GM12878 (cell line): ENCODE results near the gene TMTC1. TPM values are rescaled to one million over a fixed set of nuclear protein-coding genes. Genes with fewer than 3 reads are reported as not detected.

ENCODE experiments used
- ATAC-seq: fragments of 200-7000 bp; cut with Tn5 transposase; 3 replicates; pipeline ENCODE4 v1.9.1; 2020; ENCODE audit warnings: mild to moderate bottlenecking, moderate library complexity
- BruUV-seq: library from RNA; stranded (reverse); fragments of 400-500 nt; replicated peaks from 2 replicates; lab custom pipeline; 2021; lab: Mats Ljungman, UMichigan
- CTCF ChIA-PET: fragments of 300-600 bp; sonication (Branson Sonifier 250); formaldehyde crosslinking; extraction: SDS; loops from one replicate; lab custom pipeline; 2021; ENCODE audit warnings: inconsistent platforms; lab: Yijun Ruan, JAX
- POLR2A ChIA-PET: fragments of 350-600 bp; formaldehyde crosslinking; extraction: SDS; loops from one replicate; lab custom pipeline; 2021; ENCODE audit warnings: inconsistent platforms; lab: Charles Lee
- RAD21 ChIA-PET: fragments of 300-600 bp; sonication (Branson Sonifier 250); formaldehyde crosslinking; loops from one replicate; lab custom pipeline; 2023; ENCODE audit warnings: antibody characterized with exemption; ENCODE audit not compliant: unreplicated experiment; lab: Charles Lee
- SMC1A ChIA-PET: fragments of 300-600 bp; sonication (Branson Sonifier 250); formaldehyde crosslinking; loops from one replicate; lab custom pipeline; 2023; ENCODE audit not compliant: unreplicated experiment, uncharacterized antibody; lab: Charles Lee
- DNase-seq: peaks from one replicate; pipeline ENCODE4 v3.0.0-alpha.2; 2011; ENCODE audit warnings: low read depth, low spot score
- FAIRE-seq: peaks from 3 replicates; lab custom pipeline; 2011; peaks lifted over from hg19 to GRCh38; lab: Jason Lieb, UNC
- H2AFZ ChIP-seq: 2 replicates; pipeline ENCODE4 v1.6.0; 2011; ENCODE audit warnings: low read depth, low read length, control low read depth; ENCODE audit not compliant: control insufficient read depth
- H3K27ac ChIP-seq: 2 replicates; pipeline ENCODE4 v1.5.1; 2011; ENCODE audit warnings: control low read depth; ENCODE audit not compliant: control insufficient read depth, insufficient read depth
- H3K27me3 ChIP-seq, 2 experiments: replicated peaks in 1 of 2; 2 replicates each; pipeline versions ENCODE4 v1.6.0 to v1.6.1; 2011; ENCODE audit warnings: low read length in 1 of 2; ENCODE audit not compliant: control insufficient read depth in 2 of 2, insufficient read depth in 2 of 2
- H3K36me3 ChIP-seq, 2 experiments: 2 replicates each; pipeline ENCODE4 v1.5.1; 2011; ENCODE audit warnings: low read length in 1 of 2; ENCODE audit not compliant: control insufficient read depth in 2 of 2, insufficient read depth in 2 of 2
- H3K4me1 ChIP-seq: 2 replicates; pipeline ENCODE4 v1.6.1; 2011; ENCODE audit warnings: mild to moderate bottlenecking, low read length, moderate library complexity, mixed read lengths; ENCODE audit not compliant: control insufficient read depth, insufficient read depth
- H3K4me2 ChIP-seq: 2 replicates; pipeline ENCODE4 v1.6.0; 2011; ENCODE audit warnings: control low read depth; ENCODE audit not compliant: control insufficient read depth, insufficient read depth
- H3K4me3 ChIP-seq: fragments of 200-600 bp; sonication (generic); 2 replicates; pipeline ENCODE4 v1.5.1; 2016
- H3K79me2 ChIP-seq: 2 replicates; pipeline ENCODE4 v1.6.0; 2011; ENCODE audit warnings: low read length; ENCODE audit not compliant: control insufficient read depth, insufficient read depth
- H3K9ac ChIP-seq: 2 replicates; pipeline ENCODE4 v1.8.0; 2011; ENCODE audit warnings: low read length, control low read depth, mixed read lengths; ENCODE audit not compliant: control insufficient read depth, insufficient read depth
- H3K9me3 ChIP-seq: replicated peaks from 3 replicates; pipeline ENCODE4 v1.5.1; 2011; ENCODE audit warnings: mild to moderate bottlenecking, low read length; ENCODE audit not compliant: control insufficient read depth, insufficient read depth
- H4K20me1 ChIP-seq: 2 replicates; pipeline ENCODE4 v1.6.0; 2011; ENCODE audit not compliant: control insufficient read depth, insufficient read depth
- BRCA1 ChIP-seq: IDR thresholded peaks from 2 replicates; pipeline ENCODE4 v1.6.1; 2011; ENCODE audit warnings: low read depth, low read length, improper control_type of control experiment
- CREB1 ChIP-seq: IDR thresholded peaks from 2 replicates; pipeline ENCODE4 v1.6.1; 2012; ENCODE audit warnings: low read depth, mild to moderate bottlenecking, inconsistent platforms
- EGR1 ChIP-seq, 2 experiments: IDR thresholded peaks; 1 replicate in 1 of 2; 2 replicates in 1 of 2; pipeline ENCODE4 v1.6.1; 2011 to 2012; ENCODE audit warnings: low read depth in 2 of 2, low read length in 2 of 2, borderline replicate concordance in 1 of 2, mild to moderate bottlenecking in 1 of 2, moderate library complexity in 1 of 2
- HDGF ChIP-seq: fragments of 450-650 bp; IDR thresholded peaks from 2 replicates; pipeline ENCODE4 v1.6.1; 2016; ENCODE audit warnings: antibody characterized with exemption
- RBBP5 ChIP-seq: fragments of 200-600 bp; sonication (generic); conservative IDR thresholded peaks from 2 replicates; pipeline ENCODE4 v1.6.1; 2016
- RCOR1 ChIP-seq: conservative IDR thresholded peaks from 2 replicates; pipeline ENCODE4 v1.6.1; 2012; ENCODE audit warnings: low read depth, low read length, improper control_type of control experiment
- SIX5 ChIP-seq: IDR thresholded peaks from 2 replicates; pipeline ENCODE4 v1.6.1; 2011; ENCODE audit warnings: mild to moderate bottlenecking, low read depth, low read length, moderate library complexity; ENCODE audit not compliant: severe bottlenecking
- SUZ12 ChIP-seq: fragments of 200-600 bp; sonication (generic); IDR thresholded peaks from one replicate; pipeline ENCODE4 v1.6.1; 2018; ENCODE audit warnings: antibody characterized with exemption, mild to moderate bottlenecking; ENCODE audit not compliant: unreplicated experiment
- TARDBP ChIP-seq: IDR thresholded peaks from 2 replicates; pipeline ENCODE4 v1.6.1; 2016; ENCODE audit warnings: borderline replicate concordance
- WGBS: methylation state at CpG from one replicate; pipeline ENCODE4 v1.1.6; 2016; ENCODE audit warnings: low lambda C conversion rate; ENCODE audit not compliant: insufficient replicate concordance, insufficient coverage; ENCODE audit errors: missing lambda C conversion rate; 5-methylcytosine and 5-hydroxymethylcytosine counted together
- in situ Hi-C: fragments of 300-500 bp; cut with MboI; formaldehyde crosslinking; loops from 9 replicates; pipeline ENCODE4 v1.14.3; 2018; ENCODE audit warnings: mixed read lengths
- intact Hi-C: fragments of 100-400 bp; cut with micrococcal nuclease; formaldehyde crosslinking; loops from one replicate; pipeline ENCODE4 v1.14.2; 2022; ENCODE audit not compliant: unreplicated experiment
- polyA plus RNA-seq, 11 experiments: library from polyadenylated mRNA; depleted of rRNA in 4 of 11; unstranded in 6 of 11; stranded (reverse) in 5 of 11; fragments of >200 nt; fragmentation: Nextera tagmentation in 4 of 11; fragmentation: Illumina TruSeq in 1 of 11; extraction: Ambion mirVana in 4 of 11; extraction: Trizol in 1 of 11; gene quantifications; 1 replicate in 1 of 11; 2 replicates in 10 of 11; pipeline versions ENCODE4 v1.2.1 to v1.2.3, GENCODE V29; 2011 to 2016; ENCODE audit warnings: inconsistent platforms in 2 of 11, missing spikeins in 2 of 11, low read depth in 1 of 11
- total RNA-seq, 4 experiments: library from RNA; depleted of rRNA in 3 of 4; stranded (reverse); fragments of >200 nt in 3 of 4; fragmentation: Illumina TruSeq in 1 of 4; extraction: Trizol in 1 of 4; gene quantifications; 2 replicates each; pipeline versions ENCODE4 v1.2.1 to v1.2.3, GENCODE V29; 2013 to 2021
- TF ChIP-seq, protein P1 (sequence below): fragments of 150-350 bp; IDR thresholded peaks from 2 replicates; pipeline ENCODE4 v1.6.1; 2014; ENCODE audit warnings: mild to moderate bottlenecking, low read depth, low read length

TMTC1 gene
- total and polyA plus RNA-seq, 10 of the 15 experiments (the other 5 are each of a cell fraction or from before 2014, with no cell fraction given), result 0.10 to 20.9 (median 0.57) TPM

DNA sequence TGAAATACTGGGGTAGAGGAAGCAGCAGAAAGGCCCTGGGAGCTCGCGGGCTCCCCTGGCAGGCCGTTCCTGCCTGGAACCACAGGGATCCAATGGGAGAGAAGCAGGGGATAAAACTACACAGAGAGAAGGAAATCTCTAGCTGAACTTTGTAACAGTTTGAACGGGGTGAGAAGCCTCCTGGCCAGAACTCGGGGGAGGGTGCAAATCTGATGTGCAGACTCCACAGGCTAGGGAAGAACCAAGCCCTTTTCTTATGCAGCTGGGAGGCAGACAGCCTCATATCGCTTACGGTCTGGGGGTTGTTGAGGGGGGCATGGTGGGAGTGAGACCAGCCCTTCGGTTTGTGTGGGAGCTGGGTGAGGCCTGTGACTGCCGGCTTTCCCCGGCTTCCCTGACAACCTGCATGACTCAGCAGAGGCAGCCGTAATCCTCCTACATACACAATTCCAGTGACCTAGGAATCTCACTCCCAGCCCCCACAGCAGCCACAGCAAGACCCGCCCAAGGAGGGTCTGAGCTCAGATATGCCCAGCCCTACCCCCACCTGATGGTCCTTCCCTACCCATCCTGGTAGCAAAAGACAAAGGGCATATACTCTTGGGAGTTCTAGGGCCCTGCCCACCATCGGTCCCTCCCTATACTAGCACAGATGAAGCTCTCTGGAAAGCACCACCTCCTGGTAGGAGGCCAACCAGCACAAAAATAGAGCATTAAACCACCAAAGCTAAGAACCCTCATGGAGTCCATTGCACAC lies 143.0 kb downstream of the TMTC1 start:
- DNase-seq (no peak), ATAC-seq (no peak), FAIRE-seq (no peak)
- H3K79me2 ChIP-seq, result no peaks in the 10 kb centered on the region
- ChIA-PET POLR2A (interaction anchor here (1.0 to 1.4 kb wide), 2 partner anchors 10 to 32 kb away, joined by 3 read pairs; no protein-coding TSS in a partner anchor), SMC1A (interaction anchor here (1.2 to 1.8 kb wide), 3 partner anchors 12 to 88 kb away, joined by 3 to 7 read pairs (median 3); no protein-coding TSS in a partner anchor), CTCF (interaction anchor here (0.7 kb wide), 1 partner anchor 22 kb away, joined by 3 read pairs; no protein-coding TSS in a partner anchor), RAD21 (interaction anchor here (1.6 kb wide), 1 partner anchor 15 kb away, joined by 7 read pairs; no protein-coding TSS in a partner anchor)
- H2AFZ ChIP-seq, result no peak overlapping the region
- intact Hi-C loops (no loop called here), in situ Hi-C loops (no loop called here)
- H3K36me3 ChIP-seq, result no peaks in the 10 kb centered on the region
- no peak overlapping the region for H3K4me2 ChIP-seq
- H4K20me1 ChIP-seq, result no peaks in the 10 kb centered on the region
- BruUV-seq, result no TSS peak
- H3K9ac ChIP-seq, result no peak overlapping the region
- 56% methylated on average over 13 of the region's 13 CpGs for WGBS
- TF ChIP-seq EGR1 (IDR thresholded peaks at IDR 0.05; ENCODE audit: borderline replicate concordance in 1 of 2, low read depth in 2 of 2, low read length in 2 of 2) (no peak), RBBP5 (no peak), HDGF (no peak)
- H3K27me3 ChIP-seq, result no peaks in the 10 kb centered on the region
- H3K4me1 ChIP-seq, result no peaks in the 10 kb centered on the region
- no peak overlapping the region for H3K4me3 ChIP-seq
- H3K27ac ChIP-seq, result no peak overlapping the region
- no peaks in the 10 kb centered on the region for H3K9me3 ChIP-seq

GRCh38 chr12:29639893-29640495 lies 143.7 kb downstream of the TMTC1 start:
- no peaks in the 10 kb centered on the region for H3K4me1 ChIP-seq
- intact Hi-C loops (no loop called here), in situ Hi-C loops (no loop called here)
- H3K27me3 ChIP-seq, result no peaks in the 10 kb centered on the region
- WGBS, result 41% methylated on average over 10 of the region's 10 CpGs
- no TSS peak for BruUV-seq
- CTCF ChIA-PET, result no interaction called here
- H3K9me3 ChIP-seq, result no peaks in the 10 kb centered on the region
- no peak overlapping the region for H3K9ac ChIP-seq
- RAD21 ChIA-PET, result interaction anchor here (1.6 kb wide), 1 partner anchor 16 kb away, joined by 7 read pairs; no protein-coding TSS in a partner anchor
- no peaks in the 10 kb centered on the region for H3K79me2 ChIP-seq
- no peaks in the 10 kb centered on the region for H3K36me3 ChIP-seq
- H3K27ac ChIP-seq, result no peak overlapping the region
- no peak for TF ChIP-seq SIX5
- no peak for TF ChIP-seq TARDBP
- no peak for TF ChIP-seq CREB1
- TF ChIP-seq, protein P1, sequence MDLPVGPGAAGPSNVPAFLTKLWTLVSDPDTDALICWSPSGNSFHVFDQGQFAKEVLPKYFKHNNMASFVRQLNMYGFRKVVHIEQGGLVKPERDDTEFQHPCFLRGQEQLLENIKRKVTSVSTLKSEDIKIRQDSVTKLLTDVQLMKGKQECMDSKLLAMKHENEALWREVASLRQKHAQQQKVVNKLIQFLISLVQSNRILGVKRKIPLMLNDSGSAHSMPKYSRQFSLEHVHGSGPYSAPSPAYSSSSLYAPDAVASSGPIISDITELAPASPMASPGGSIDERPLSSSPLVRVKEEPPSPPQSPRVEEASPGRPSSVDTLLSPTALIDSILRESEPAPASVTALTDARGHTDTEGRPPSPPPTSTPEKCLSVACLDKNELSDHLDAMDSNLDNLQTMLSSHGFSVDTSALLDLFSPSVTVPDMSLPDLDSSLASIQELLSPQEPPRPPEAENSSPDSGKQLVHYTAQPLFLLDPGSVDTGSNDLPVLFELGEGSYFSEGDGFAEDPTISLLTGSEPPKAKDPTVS, result no peak
- TF ChIP-seq BRCA1, result no peak
- no peak for TF ChIP-seq SUZ12
- TF ChIP-seq RCOR1, result no peak
- no peaks in the 10 kb centered on the region for H4K20me1 ChIP-seq
- H3K4me3 ChIP-seq, result no peak overlapping the region
- ATAC-seq (no peak), FAIRE-seq (no peak), DNase-seq (no peak)
- SMC1A ChIA-PET, result interaction anchor here (1.2 to 2.3 kb wide), 3 partner anchors 11 to 87 kb away, joined by 3 to 7 read pairs (median 3); no protein-coding TSS in a partner anchor
- H3K4me2 ChIP-seq, result no peak overlapping the region
- POLR2A ChIA-PET, result interaction anchor here (1.4 kb wide), 1 partner anchor 11 kb away, joined by 3 read pairs; no protein-coding TSS in a partner anchor
- no peak overlapping the region for H2AFZ ChIP-seq
